GM12878 (cell line): Measurements from ENCODE around the gene NUP62. TPM values are rescaled to one million over a fixed set of nuclear protein-coding genes. Genes with fewer than 3 reads are reported as not detected.

Experiments
- BCLAF1 ChIP-seq: fragments of 450-650 bp; IDR thresholded peaks from 2 replicates; pipeline ENCODE4 v1.6.1; 2017; ENCODE audit warnings: antibody characterized with exemption, mild to moderate bottlenecking, moderate library complexity
- BHLHE40 ChIP-seq, 2 experiments: fragments of 450-650 bp in 1 of 2; IDR thresholded peaks; 2 replicates each; pipeline ENCODE4 v1.6.1; 2011 to 2017; ENCODE audit warnings: low read depth in 2 of 2, borderline replicate concordance in 1 of 2, improper control_type of control experiment in 1 of 2, low read length in 1 of 2, mild to moderate bottlenecking in 1 of 2
- CREM ChIP-seq: IDR thresholded peaks from 2 replicates; pipeline ENCODE4 v1.6.1; 2014; ENCODE audit warnings: antibody characterized with exemption, low read depth
- EED ChIP-seq: sonication (generic); IDR thresholded peaks from 2 replicates; pipeline ENCODE4 v1.6.1; 2016; ENCODE audit warnings: antibody characterized with exemption, low read depth
- EZH2 ChIP-seq: IDR thresholded peaks from 2 replicates; pipeline ENCODE4 v1.6.1; 2012; ENCODE audit warnings: low read depth, mild to moderate bottlenecking, control low read depth, inconsistent platforms, low read length, borderline replicate concordance; ENCODE audit not compliant: control insufficient read depth
- GATAD2B ChIP-seq: fragments of 450-650 bp; conservative IDR thresholded peaks from 2 replicates; pipeline ENCODE4 v1.6.1; 2017; ENCODE audit warnings: low read depth, mild to moderate bottlenecking, moderate library complexity
- MEF2B ChIP-seq: fragments of 450-650 bp; IDR thresholded peaks from 2 replicates; pipeline ENCODE4 v1.6.1; 2018; ENCODE audit warnings: mild to moderate bottlenecking, moderate library complexity; ENCODE audit not compliant: partially characterized antibody, poor library complexity, severe bottlenecking
- NFYB ChIP-seq: IDR thresholded peaks from 2 replicates; pipeline ENCODE4 v1.6.1; 2011; ENCODE audit warnings: low read depth, mild to moderate bottlenecking, low read length, improper control_type of control experiment, moderate library complexity; ENCODE audit not compliant: insufficient read depth
- PAX5 ChIP-seq: IDR thresholded peaks from 2 replicates; pipeline ENCODE4 v1.6.1; 2011; ENCODE audit warnings: low read depth, low read length, borderline replicate concordance
- PML ChIP-seq: IDR thresholded peaks from 2 replicates; pipeline ENCODE4 v1.6.1; 2012; ENCODE audit warnings: low read length, inconsistent platforms
- POLR2A ChIP-seq: IDR thresholded peaks from 2 replicates; pipeline ENCODE4 v1.6.1; 2011; ENCODE audit warnings: low read depth, mild to moderate bottlenecking, low read length
- RB1 ChIP-seq: fragments of 450-650 bp; formaldehyde crosslinking; IDR thresholded peaks from 2 replicates; pipeline ENCODE4 v1.6.1; 2017; ENCODE audit warnings: mild to moderate bottlenecking, borderline replicate concordance
- RUNX3 ChIP-seq: IDR thresholded peaks from 2 replicates; pipeline ENCODE4 v1.6.1; 2012; ENCODE audit warnings: low read length, inconsistent platforms
- SMARCA5 ChIP-seq: fragments of 450-650 bp; IDR thresholded peaks from 2 replicates; pipeline ENCODE4 v1.6.1; 2017; ENCODE audit warnings: mild to moderate bottlenecking
- SMC3 ChIP-seq: IDR thresholded peaks from 2 replicates; pipeline ENCODE4 v1.6.1; 2011; ENCODE audit warnings: low read length, improper control_type of control experiment, borderline replicate concordance
- SPI1 ChIP-seq: IDR thresholded peaks from 2 replicates; pipeline ENCODE4 v1.6.1; 2011; ENCODE audit warnings: low read depth, mild to moderate bottlenecking, low read length, moderate library complexity, borderline replicate concordance; ENCODE audit not compliant: insufficient read depth
- TAF1 ChIP-seq: IDR thresholded peaks from 2 replicates; pipeline ENCODE4 v1.6.1; 2011; ENCODE audit warnings: mild to moderate bottlenecking, low read depth, low read length, borderline replicate concordance
- TARDBP ChIP-seq: IDR thresholded peaks from 2 replicates; pipeline ENCODE4 v1.6.1; 2016; ENCODE audit warnings: borderline replicate concordance
- TCF12 ChIP-seq: IDR thresholded peaks from 2 replicates; pipeline ENCODE4 v1.6.1; 2011; ENCODE audit warnings: low read depth, mild to moderate bottlenecking, low read length
- WRNIP1 ChIP-seq: IDR thresholded peaks from 2 replicates; pipeline ENCODE4 v1.6.1; 2011; ENCODE audit warnings: low read depth, low read length, improper control_type of control experiment, borderline replicate concordance
- YBX1 ChIP-seq: fragments of 450-650 bp; IDR thresholded peaks from 2 replicates; pipeline ENCODE4 v1.6.1; 2016; ENCODE audit warnings: antibody characterized with exemption
- YY1 ChIP-seq: IDR thresholded peaks from 2 replicates; pipeline ENCODE4 v1.6.1; 2011; ENCODE audit warnings: low read depth, mild to moderate bottlenecking, low read length
- ZNF687 ChIP-seq: fragments of 450-650 bp; IDR thresholded peaks from 2 replicates; pipeline ENCODE4 v1.6.1; 2017; ENCODE audit warnings: mild to moderate bottlenecking, moderate library complexity
- polyA plus RNA-seq, 11 experiments: library from polyadenylated mRNA; depleted of rRNA in 4 of 11; unstranded in 6 of 11; stranded (reverse) in 5 of 11; fragments of >200 nt; fragmentation: Nextera tagmentation in 4 of 11; fragmentation: Illumina TruSeq in 1 of 11; extraction: Ambion mirVana in 4 of 11; extraction: Trizol in 1 of 11; gene quantifications; 1 replicate in 1 of 11; 2 replicates in 10 of 11; pipeline versions ENCODE4 v1.2.1 to v1.2.3, GENCODE V29; 2011 to 2016; ENCODE audit warnings: inconsistent platforms in 2 of 11, missing spikeins in 2 of 11, low read depth in 1 of 11
- total RNA-seq, 4 experiments: library from RNA; depleted of rRNA in 3 of 4; stranded (reverse); fragments of >200 nt in 3 of 4; fragmentation: Illumina TruSeq in 1 of 4; extraction: Trizol in 1 of 4; gene quantifications; 2 replicates each; pipeline versions ENCODE4 v1.2.1 to v1.2.3, GENCODE V29; 2013 to 2021

The NUP62 gene
- total and polyA plus RNA-seq, 10 of the 15 experiments (the other 5 are each of a cell fraction or from before 2014, with no cell fraction given) = 19.5 to 110 (median 66.9) TPM

GRCh38 chr19:49907745-49908446, 21.4 kb downstream of the NUP62 start (continued):
- TF ChIP-seq ZNF687 (peak; percentile 10; the same call in 1 of the 2 replicates), MEF2B (peak; percentile 58), SMARCA5 (peak; percentile 67; the same call in 1 of the 2 replicates), WRNIP1 (no peak), BHLHE40 (IDR thresholded peaks at IDR 0.05; ENCODE audit: borderline replicate concordance in 1 of 2, low read depth in 2 of 2, low read length in 1 of 2) (no peak), YBX1 (no peak), SPI1 (no peak), RUNX3 (peak; percentile 56), GATAD2B (no peak; the same call in 1 of the 2 replicates), SMC3 (no peak), POLR2A (peak; percentile 62), BCLAF1 (no peak), NFYB (no peak), PML (no peak), EED (peak; percentile 31; the same call in 1 of the 2 replicates), TCF12 (0 out of 2 replicates have a peak, but pooled peaks have one; percentile 12), YY1 (0 out of 2 replicates have a peak, but pooled peaks have one; percentile 16), TAF1 (no peak), EZH2 (no peak), PAX5 (0 out of 2 replicates have a peak, but pooled peaks have one; percentile 7), TARDBP (no peak), CREM (no peak), RB1 (no peak)
